IMR-90 (cell line): ENCODE measurements around the gene ITGB1. TPM values are rescaled to one million over a fixed set of nuclear protein-coding genes. Genes with fewer than 3 reads are reported as not detected.

Experiments used
- ATAC-seq: fragments of 200-7000 bp; cut with Tn5 transposase; 2 replicates; pipeline ENCODE4 v1.9.1; 2020; ENCODE audit warnings: low read depth, mild to moderate bottlenecking, moderate library complexity
- BruUV-seq: library from RNA; stranded (reverse); fragments of 400-500 nt; replicated peaks from 2 replicates; lab custom pipeline; 2021; lab: Mats Ljungman, UMichigan
- CTCF ChIA-PET: fragments of 300-600 bp; formaldehyde crosslinking; extraction: SDS; loops from one replicate; lab custom pipeline; 2021; ENCODE audit warnings: antibody characterized with exemption; lab: Yijun Ruan, JAX
- POLR2A ChIA-PET: fragments of 300-600 bp; sonication (Branson Sonifier 250); formaldehyde crosslinking; loops from one replicate; lab custom pipeline; 2022; ENCODE audit warnings: antibody characterized with exemption; ENCODE audit not compliant: unreplicated experiment; lab: Charles Lee
- DNase-seq: peaks from one replicate; pipeline ENCODE4 v3.0.0; 2013
- H2AFZ ChIP-seq: replicated peaks from 2 replicates; pipeline ENCODE3; 2013; ENCODE audit warnings: low read length, mild to moderate bottlenecking; ENCODE audit not compliant: poor library complexity
- H2AK5ac ChIP-seq: 2 replicates; pipeline ENCODE4 v1.6.1; 2013; ENCODE audit warnings: low read depth, low read length, inconsistent platforms
- H2AK9ac ChIP-seq: replicated peaks from 2 replicates; pipeline ENCODE3; 2013; ENCODE audit warnings: mild to moderate bottlenecking, low read depth, low read length, moderate library complexity; ENCODE audit not compliant: poor library complexity
- H2BK120ac ChIP-seq: 2 replicates; pipeline ENCODE4 v1.6.1; 2013; ENCODE audit warnings: low read depth, low read length, inconsistent platforms
- H2BK15ac ChIP-seq: 3 replicates; pipeline ENCODE4 v1.6.1; 2013; ENCODE audit warnings: low read depth, low read length, inconsistent platforms
- H2BK20ac ChIP-seq: 2 replicates; pipeline ENCODE4 v1.6.1; 2013; ENCODE audit warnings: low read depth, mild to moderate bottlenecking, inconsistent platforms, low read length, moderate library complexity
- H2BK5ac ChIP-seq: 2 replicates; pipeline ENCODE4 v1.6.1; 2013; ENCODE audit warnings: mild to moderate bottlenecking, low read depth, low read length, inconsistent platforms; ENCODE audit not compliant: poor library complexity, severe bottlenecking
- H3K14ac ChIP-seq: replicated peaks from 2 replicates; pipeline ENCODE4 v1.6.1; 2013; ENCODE audit warnings: low read depth, low read length, inconsistent platforms
- H3K18ac ChIP-seq: 2 replicates; pipeline ENCODE4 v1.6.1; 2013; ENCODE audit warnings: low read depth, low read length, control low read depth
- H3K23ac ChIP-seq: 2 replicates; pipeline ENCODE4 v1.6.1; 2013; ENCODE audit warnings: low read depth, low read length, inconsistent platforms
- H3K27ac ChIP-seq: 2 replicates; pipeline ENCODE4 v1.5.1; 2013; ENCODE audit warnings: mild to moderate bottlenecking, control low read depth, low read length; ENCODE audit not compliant: insufficient read depth
- H3K27me3 ChIP-seq: 2 replicates; pipeline ENCODE4 v1.6.1; 2013; ENCODE audit warnings: low read length; ENCODE audit not compliant: control insufficient read depth, insufficient read depth
- H3K36me3 ChIP-seq: 2 replicates; pipeline ENCODE4 v1.6.1; 2013; ENCODE audit warnings: low read length, mixed read lengths; ENCODE audit not compliant: control insufficient read depth, insufficient read depth
- H3K4ac ChIP-seq: 2 replicates; pipeline ENCODE4 v1.6.1; 2013; ENCODE audit warnings: low read depth, low read length, inconsistent platforms
- H3K4me1 ChIP-seq: 2 replicates; pipeline ENCODE4 v1.6.1; 2013; ENCODE audit warnings: low read length, mixed read lengths; ENCODE audit not compliant: control insufficient read depth, insufficient read depth
- H3K4me2 ChIP-seq: 2 replicates; pipeline ENCODE4 v1.6.1; 2013; ENCODE audit warnings: low read depth, mild to moderate bottlenecking, control low read depth, low read length, moderate library complexity
- H3K4me3 ChIP-seq: 2 replicates; pipeline ENCODE4 v1.5.1; 2013; ENCODE audit warnings: low read depth, mild to moderate bottlenecking, control low read depth, low read length, moderate library complexity; ENCODE audit not compliant: insufficient read depth
- H3K56ac ChIP-seq: 2 replicates; pipeline ENCODE4 v1.6.1; 2013; ENCODE audit warnings: low read length, inconsistent platforms; ENCODE audit not compliant: insufficient read depth; ENCODE audit errors: extremely low read depth
- H3K79me1 ChIP-seq, 2 experiments: 2 replicates each; pipeline ENCODE4 v1.6.1; 2013; ENCODE audit warnings: low read length in 2 of 2, inconsistent platforms in 1 of 2, low read depth in 1 of 2
- H3K9ac ChIP-seq: 2 replicates; pipeline ENCODE4 v1.6.1; 2013; ENCODE audit warnings: low read depth, low read length, control low read depth
- H3K9me1 ChIP-seq: 2 replicates; pipeline ENCODE4 v1.6.1; 2013; ENCODE audit warnings: low read length, inconsistent platforms; ENCODE audit not compliant: insufficient read depth
- H3K9me3 ChIP-seq: 2 replicates; pipeline ENCODE4 v1.6.1; 2013; ENCODE audit warnings: low read length; ENCODE audit not compliant: control insufficient read depth, insufficient read depth
- H4K20me1 ChIP-seq: 2 replicates; pipeline ENCODE4 v1.6.1; 2013; ENCODE audit warnings: low read length, inconsistent platforms; ENCODE audit not compliant: insufficient read depth
- H4K5ac ChIP-seq: 2 replicates; pipeline ENCODE4 v1.6.1; 2013; ENCODE audit warnings: mild to moderate bottlenecking, low read depth, low read length, control low read depth
- H4K8ac ChIP-seq, 2 experiments: 2 replicates each; pipeline ENCODE4 v1.6.1; 2013; ENCODE audit warnings: low read depth in 2 of 2, low read length in 2 of 2, control low read depth in 1 of 2, inconsistent platforms in 1 of 2
- H4K91ac ChIP-seq: 2 replicates; pipeline ENCODE4 v1.6.1; 2013; ENCODE audit warnings: low read depth, low read length, inconsistent platforms; ENCODE audit not compliant: insufficient read depth
- CHD1 ChIP-seq: IDR thresholded peaks from 2 replicates; pipeline ENCODE4 v1.6.1; 2012; ENCODE audit warnings: low read depth, low read length, improper control_type of control experiment
- FOS ChIP-seq: fragments of 150-350 bp; IDR thresholded peaks from 2 replicates; pipeline ENCODE4 v1.6.1; 2016; ENCODE audit warnings: low read depth, low read length
- NFE2L2 ChIP-seq: fragments of 150-350 bp; IDR thresholded peaks from 2 replicates; pipeline ENCODE4 v1.6.1; 2016; ENCODE audit warnings: low read depth, mild to moderate bottlenecking, low read length
- dilution Hi-C: fragments of 300-500 bp; cut with HindIII; formaldehyde crosslinking; loops from one replicate; pipeline ENCODE4 v1.14.3; 2018; ENCODE audit warnings: low sequenced_read_pairs; ENCODE audit not compliant: unreplicated experiment
- in situ Hi-C: fragments of 300-500 bp; cut with MboI; formaldehyde crosslinking; loops from 3 replicates; pipeline ENCODE4 v1.14.3; 2019; ENCODE audit warnings: low sequenced_read_pairs, inconsistent platforms, mixed read lengths
- intact Hi-C: fragments of 100-400 bp; cut with micrococcal nuclease; formaldehyde crosslinking; loops from 2 replicates; pipeline ENCODE4 v1.10.0; 2022
- polyA plus RNA-seq, 3 experiments: library from polyadenylated mRNA; depleted of rRNA; stranded (reverse); fragments of >200 nt; gene quantifications; 2 replicates each; pipeline ENCODE4 v1.2.3, GENCODE V29; 2012; ENCODE audit warnings: low replicate concordance in 1 of 3
- total RNA-seq: library from RNA; depleted of rRNA; stranded (reverse); fragments of >200 nt; gene quantifications from 2 replicates; pipeline ENCODE4 v1.2.3, GENCODE V29; 2012

ITGB1 gene
- total and polyA plus RNA-seq, 2 of the 4 experiments (the other 2 are of a cell fraction), result 1,331 to 2,066 TPM

- Histone ChIP-seq H3K56ac (no peak overlapping the region), H3K4ac (no peak overlapping the region), H3K4me2 (no peak overlapping the region), H2BK120ac (no peak overlapping the region), H3K9me1 (no peaks in the 10 kb centered on the region), H2BK20ac (no peak overlapping the region), H3K36me3 (no peaks in the 10 kb centered on the region), H3K4me1 (peaks cover 3% of the 10 kb centered on the region; the same call in 1 of the 2 replicates), H3K9ac (no peak overlapping the region), H2BK5ac (no peak overlapping the region), H2AK5ac (no peak overlapping the region), H2AFZ (no peak overlapping the region), H4K5ac (no peak overlapping the region), H3K79me1 (0 out of 4 replicates have a peak, but pooled peaks cover 0 to 5% of the 10 kb centered on the region in 2 experiments), H2AK9ac (no peak overlapping the region), H3K4me3 (no peak overlapping the region), H3K14ac (no peak overlapping the region), H3K27ac (no peak overlapping the region), H3K18ac (no peak overlapping the region), H4K91ac (no peak overlapping the region), H3K9me3 (no peaks in the 10 kb centered on the region), H4K8ac (no peak overlapping the region), H4K20me1 (no peaks in the 10 kb centered on the region), H3K23ac (no peak overlapping the region), H2BK15ac (no peak overlapping the region), H3K27me3 (no peaks in the 10 kb centered on the region)
- intact Hi-C loops, result no loop called here
- POLR2A ChIA-PET, result no interaction called here
- DNase-seq (peak; percentile 38), ATAC-seq (no peak)
- dilution Hi-C loops, result no loop called here
- in situ Hi-C loops, result no loop called here
- TF ChIP-seq FOS (peak; percentile 55; the same call in 1 of the 2 replicates), NFE2L2 (peak; percentile 58; the same call in 1 of the 2 replicates), CHD1 (no peak)
- no TSS peak for BruUV-seq
- CTCF ChIA-PET, result no interaction called here
Observed at GRCh38 chr10:32972929-32973328, 14.9 kb upstream of the ITGB1 start.
